ENCODE results near the gene TJP2.

TJP2 gene

DNA sequence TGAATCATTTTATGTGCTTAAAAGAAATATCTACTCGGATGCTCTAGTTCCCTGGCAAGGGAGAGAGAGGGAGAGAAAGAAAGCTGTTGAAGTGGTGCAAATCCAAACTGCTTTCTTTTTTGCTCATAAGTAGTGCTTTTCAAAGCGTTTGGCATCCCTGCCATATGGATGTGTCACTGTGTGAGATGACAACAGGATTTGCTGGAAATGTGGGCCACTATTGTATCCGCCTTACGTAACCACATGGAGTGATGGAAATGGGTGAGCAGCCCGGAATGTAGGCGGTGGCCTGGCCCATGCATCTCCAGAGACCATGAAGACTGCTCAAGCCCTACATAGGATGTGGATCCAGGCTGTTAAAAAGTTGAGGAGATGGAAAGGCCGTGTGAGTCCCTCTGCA is 30.8 kb downstream of the TJP2 start:
- Histone ChIP-seq H3K27ac (ENCODE audit: low read depth, low read length) (no peak overlapping the region), H2AFZ (ENCODE audit: low read length, unreplicated experiment) (no peak overlapping the region), H3K27me3 (ENCODE audit: insufficient read depth, low read length) (no peaks in the 10 kb centered on the region), H3K4me1 (ENCODE audit: control insufficient read depth, insufficient read depth, low read length, unreplicated experiment) (peaks cover 16% of the 10 kb centered on the region), H3K4me3 (ENCODE audit: low read depth, low read length) (peak overlapping the region; percentile 14; the same call in 1 of the 2 replicates), H3K79me2 (ENCODE audit: control insufficient read depth, insufficient read depth, low read length, unreplicated experiment) (peaks cover 5% of the 10 kb centered on the region), H3K36me3 (ENCODE audit: insufficient read depth, low read length) (no peaks in the 10 kb centered on the region)

DNA sequence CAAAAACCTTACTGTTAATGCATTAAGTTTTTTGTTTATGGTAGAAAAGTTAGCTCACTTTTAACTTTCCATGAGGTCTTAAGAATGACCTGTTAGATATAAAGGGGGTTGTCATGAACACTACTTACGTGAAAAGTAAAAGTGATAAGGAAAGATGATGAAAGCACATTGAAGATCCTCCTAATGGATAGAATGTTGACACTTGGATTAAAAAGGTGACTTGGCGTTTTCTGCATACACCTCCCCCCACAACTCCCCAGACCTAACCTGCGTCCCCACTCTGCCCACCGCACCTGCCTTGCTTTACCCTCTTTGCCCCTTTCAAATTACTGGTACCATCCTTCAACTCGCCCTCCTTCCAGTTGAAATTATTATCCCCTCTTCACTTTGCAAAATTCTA is 32.0 kb downstream of the TJP2 start:
- no peaks in the 10 kb centered on the region for H3K36me3 ChIP-seq (ENCODE audit: insufficient read depth, low read length)
- no peak overlapping the region for H3K27ac ChIP-seq (ENCODE audit: low read depth, low read length)

DNA sequence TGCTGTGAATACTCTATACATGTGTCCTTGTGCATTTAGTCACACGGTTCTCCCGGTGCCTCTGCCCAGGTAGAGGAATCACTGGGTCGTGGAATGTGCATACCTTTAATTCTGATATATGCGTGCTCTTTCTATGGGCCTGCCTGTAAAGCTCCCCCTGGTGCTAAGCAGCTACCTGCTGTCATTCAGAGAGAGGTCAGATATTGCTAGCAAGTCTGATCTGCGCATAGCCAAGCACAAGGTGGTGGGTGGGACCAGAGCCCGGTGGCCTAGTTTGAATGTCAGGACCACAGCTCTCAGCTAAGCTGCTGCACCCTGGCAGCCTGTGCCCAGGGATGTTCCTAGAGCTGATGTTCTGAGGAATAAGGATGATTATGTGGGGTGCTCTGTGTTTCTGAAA is 33.4 kb downstream of the TJP2 start:
- Histone ChIP-seq H3K27me3 (ENCODE audit: insufficient read depth, low read length) (no peaks in the 10 kb centered on the region), H3K27ac (ENCODE audit: low read depth, low read length) (no peak overlapping the region), H3K36me3 (ENCODE audit: insufficient read depth, low read length) (no peaks in the 10 kb centered on the region), H3K4me3 (ENCODE audit: low read depth, low read length) (no peak overlapping the region), H2AFZ (ENCODE audit: low read length, unreplicated experiment) (no peak overlapping the region), H3K4me1 (ENCODE audit: control insufficient read depth, insufficient read depth, low read length, unreplicated experiment) (peaks cover 16% of the 10 kb centered on the region), H3K79me2 (ENCODE audit: control insufficient read depth, insufficient read depth, low read length, unreplicated experiment) (peaks cover 2% of the 10 kb centered on the region)

More for the DNA sequence above, 32.0 kb downstream of the TJP2 start:
- H3K4me1 ChIP-seq (ENCODE audit: control insufficient read depth, insufficient read depth, low read length, unreplicated experiment) = peaks cover 16% of the 10 kb centered on the region
- peaks cover 2% of the 10 kb centered on the region for H3K79me2 ChIP-seq (ENCODE audit: control insufficient read depth, insufficient read depth, low read length, unreplicated experiment)
- H3K27me3 ChIP-seq (ENCODE audit: insufficient read depth, low read length) = no peaks in the 10 kb centered on the region
- H2AFZ ChIP-seq (ENCODE audit: low read length, unreplicated experiment) = no peak overlapping the region
- no peak overlapping the region for H3K4me3 ChIP-seq (ENCODE audit: low read depth, low read length)

DNA sequence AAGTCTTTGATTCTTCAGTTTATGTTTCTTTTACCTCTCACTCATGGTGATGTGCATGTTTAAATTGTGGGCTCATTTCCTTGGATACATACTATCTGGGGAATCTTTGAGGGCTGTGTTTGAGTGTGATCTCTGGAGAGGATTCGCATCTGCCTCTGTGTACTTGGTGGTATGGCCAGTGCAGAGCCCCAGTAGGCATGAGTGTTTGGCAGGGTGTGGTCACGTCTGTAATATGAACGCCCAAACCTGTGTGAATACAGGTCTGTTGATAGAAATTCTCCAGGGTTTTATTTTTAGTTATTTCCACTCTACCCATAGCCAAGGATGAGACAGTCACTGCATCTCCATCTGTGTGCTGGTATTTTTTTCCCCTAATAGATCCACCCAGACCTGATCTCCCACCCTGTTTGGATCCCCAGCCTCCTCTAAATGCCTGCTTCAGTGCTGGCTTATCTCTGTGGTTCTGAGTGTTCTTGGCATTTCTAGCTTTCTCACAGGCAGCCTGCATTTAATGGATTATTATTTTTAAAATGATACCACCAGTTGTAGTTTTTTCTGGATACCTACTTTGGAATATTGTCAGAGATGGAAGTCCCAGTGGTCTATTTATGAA is 37.5 kb downstream of the TJP2 start:
- Histone ChIP-seq H3K27ac (ENCODE audit: low read depth, low read length) (no peak overlapping the region), H2AFZ (ENCODE audit: low read length, unreplicated experiment) (no peak overlapping the region), H3K79me2 (ENCODE audit: control insufficient read depth, insufficient read depth, low read length, unreplicated experiment) (no peaks in the 10 kb centered on the region), H3K4me1 (ENCODE audit: control insufficient read depth, insufficient read depth, low read length, unreplicated experiment) (no peaks in the 10 kb centered on the region), H3K27me3 (ENCODE audit: insufficient read depth, low read length) (no peaks in the 10 kb centered on the region), H3K36me3 (ENCODE audit: insufficient read depth, low read length) (no peaks in the 10 kb centered on the region), H3K4me3 (ENCODE audit: low read depth, low read length) (no peak overlapping the region)

DNA sequence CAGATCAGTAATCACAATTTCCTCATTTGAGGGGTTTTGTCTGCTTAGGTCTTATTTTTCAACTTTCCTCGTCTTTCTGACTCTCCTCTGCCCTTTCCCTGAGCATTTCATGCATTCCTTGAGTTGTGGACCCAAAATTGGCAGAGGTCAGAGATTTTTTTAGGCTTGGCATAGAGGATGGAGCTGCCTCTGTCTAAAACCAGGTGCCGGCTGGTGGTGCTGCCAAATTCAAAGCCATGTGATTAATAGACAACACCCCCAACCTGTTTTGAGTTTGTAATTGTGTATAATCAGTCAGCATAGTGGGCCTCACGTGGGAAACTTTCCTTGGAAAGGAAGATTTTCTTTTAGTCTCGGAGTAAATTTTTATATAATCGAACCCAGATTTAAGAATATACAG is 39.6 kb downstream of the TJP2 start:
- no peak overlapping the region for H3K27ac ChIP-seq (ENCODE audit: low read depth, low read length)
- H3K27me3 ChIP-seq (ENCODE audit: insufficient read depth, low read length) = no peaks in the 10 kb centered on the region
- H3K36me3 ChIP-seq (ENCODE audit: insufficient read depth, low read length) = no peaks in the 10 kb centered on the region
- no peaks in the 10 kb centered on the region for H3K79me2 ChIP-seq (ENCODE audit: control insufficient read depth, insufficient read depth, low read length, unreplicated experiment)
- H3K4me3 ChIP-seq (ENCODE audit: low read depth, low read length) = no peak overlapping the region
- no peak overlapping the region for H2AFZ ChIP-seq (ENCODE audit: low read length, unreplicated experiment)
- no peaks in the 10 kb centered on the region for H3K4me1 ChIP-seq (ENCODE audit: control insufficient read depth, insufficient read depth, low read length, unreplicated experiment)

DNA sequence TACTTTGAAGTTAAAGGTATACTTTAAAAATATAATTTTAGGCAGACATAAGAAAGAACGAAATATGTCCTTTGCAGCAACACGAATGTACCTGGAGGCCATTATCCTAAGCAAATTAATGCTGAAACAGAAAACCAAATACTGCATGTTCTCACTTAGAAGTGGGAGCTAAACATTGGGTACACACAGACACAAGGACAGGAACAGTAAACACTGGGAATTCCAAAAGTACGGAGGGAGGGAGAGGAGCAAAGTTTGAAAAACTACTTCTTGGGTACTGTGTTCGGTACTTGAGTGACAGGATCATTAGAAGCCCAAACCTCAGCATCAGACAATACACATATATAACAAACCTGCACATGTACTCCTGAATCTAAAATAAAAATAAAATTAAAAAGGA is 40.9 kb downstream of the TJP2 start:
- Histone ChIP-seq H3K36me3 (ENCODE audit: insufficient read depth, low read length) (no peaks in the 10 kb centered on the region), H2AFZ (ENCODE audit: low read length, unreplicated experiment) (no peak overlapping the region), H3K4me3 (ENCODE audit: low read depth, low read length) (no peak overlapping the region), H3K27ac (ENCODE audit: low read depth, low read length) (no peak overlapping the region), H3K4me1 (ENCODE audit: control insufficient read depth, insufficient read depth, low read length, unreplicated experiment) (no peaks in the 10 kb centered on the region), H3K79me2 (ENCODE audit: control insufficient read depth, insufficient read depth, low read length, unreplicated experiment) (no peaks in the 10 kb centered on the region), H3K27me3 (ENCODE audit: insufficient read depth, low read length) (no peaks in the 10 kb centered on the region)

DNA sequence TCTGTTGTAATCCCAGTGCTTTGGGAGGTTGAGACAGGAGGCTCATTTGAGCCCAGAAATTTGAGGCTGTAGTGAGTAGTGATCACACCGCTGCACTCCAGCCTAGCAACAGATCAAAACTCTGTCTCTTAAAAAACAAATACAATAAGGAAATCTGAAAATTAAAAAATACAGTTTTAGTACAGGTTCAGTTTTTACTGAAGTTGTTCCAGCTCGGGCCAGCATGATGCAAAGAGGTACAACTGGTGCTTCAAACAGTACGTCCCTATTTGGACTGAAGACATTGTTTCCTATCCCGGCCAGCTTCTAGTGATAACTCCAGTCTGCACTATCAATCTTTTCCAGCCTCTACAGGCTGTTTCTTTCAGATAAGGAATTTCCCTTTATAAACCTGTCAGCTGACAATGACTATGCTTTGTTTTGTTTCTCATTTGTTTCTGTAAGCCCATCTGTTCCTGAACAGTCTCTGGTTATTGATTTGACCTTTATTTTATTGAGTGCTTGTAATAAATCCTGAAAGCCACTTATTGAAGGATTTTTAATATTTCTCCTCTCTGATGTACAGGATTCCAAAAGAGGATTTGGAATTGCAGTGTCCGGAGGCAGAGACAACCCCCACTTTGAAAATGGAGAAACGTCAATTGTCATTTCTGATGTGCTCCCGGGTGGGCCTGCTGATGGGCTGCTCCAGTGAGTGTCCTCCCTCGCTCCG is 41.9 kb downstream of the TJP2 start:
- H3K36me3 ChIP-seq (ENCODE audit: insufficient read depth, low read length) = no peaks in the 10 kb centered on the region
- no peak overlapping the region for H3K27ac ChIP-seq (ENCODE audit: low read depth, low read length)

DNA sequence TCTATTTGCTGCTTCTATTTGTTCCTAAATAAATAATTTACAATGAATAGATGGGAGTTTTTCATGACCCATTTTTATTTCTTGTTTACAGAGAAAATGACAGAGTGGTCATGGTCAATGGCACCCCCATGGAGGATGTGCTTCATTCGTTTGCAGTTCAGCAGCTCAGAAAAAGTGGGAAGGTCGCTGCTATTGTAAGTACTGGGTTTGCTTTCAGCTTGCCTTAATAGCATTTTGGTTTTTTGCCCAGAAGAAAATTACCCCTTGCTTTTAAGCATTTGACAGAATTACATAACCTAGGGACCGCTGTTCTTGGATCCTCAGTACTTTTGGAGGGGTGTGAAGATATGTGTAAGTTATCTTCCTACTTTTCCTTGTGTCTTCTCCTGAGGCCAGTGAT is 44.1 kb downstream of the TJP2 start:
- no peaks in the 10 kb centered on the region for H3K27me3 ChIP-seq (ENCODE audit: insufficient read depth, low read length)
- no peak overlapping the region for H2AFZ ChIP-seq (ENCODE audit: low read length, unreplicated experiment)
- H3K79me2 ChIP-seq (ENCODE audit: control insufficient read depth, insufficient read depth, low read length, unreplicated experiment) = no peaks in the 10 kb centered on the region
- H3K4me3 ChIP-seq (ENCODE audit: low read depth, low read length) = no peak overlapping the region
- no peaks in the 10 kb centered on the region for H3K36me3 ChIP-seq (ENCODE audit: insufficient read depth, low read length)
- no peaks in the 10 kb centered on the region for H3K4me1 ChIP-seq (ENCODE audit: control insufficient read depth, insufficient read depth, low read length, unreplicated experiment)
- H3K27ac ChIP-seq (ENCODE audit: low read depth, low read length) = no peak overlapping the region

More for the DNA sequence above, 41.9 kb downstream of the TJP2 start:
- Histone ChIP-seq H3K4me3 (ENCODE audit: low read depth, low read length) (no peak overlapping the region), H3K4me1 (ENCODE audit: control insufficient read depth, insufficient read depth, low read length, unreplicated experiment) (no peaks in the 10 kb centered on the region), H3K79me2 (ENCODE audit: control insufficient read depth, insufficient read depth, low read length, unreplicated experiment) (no peaks in the 10 kb centered on the region), H2AFZ (ENCODE audit: low read length, unreplicated experiment) (no peak overlapping the region), H3K27me3 (ENCODE audit: insufficient read depth, low read length) (no peaks in the 10 kb centered on the region)

DNA sequence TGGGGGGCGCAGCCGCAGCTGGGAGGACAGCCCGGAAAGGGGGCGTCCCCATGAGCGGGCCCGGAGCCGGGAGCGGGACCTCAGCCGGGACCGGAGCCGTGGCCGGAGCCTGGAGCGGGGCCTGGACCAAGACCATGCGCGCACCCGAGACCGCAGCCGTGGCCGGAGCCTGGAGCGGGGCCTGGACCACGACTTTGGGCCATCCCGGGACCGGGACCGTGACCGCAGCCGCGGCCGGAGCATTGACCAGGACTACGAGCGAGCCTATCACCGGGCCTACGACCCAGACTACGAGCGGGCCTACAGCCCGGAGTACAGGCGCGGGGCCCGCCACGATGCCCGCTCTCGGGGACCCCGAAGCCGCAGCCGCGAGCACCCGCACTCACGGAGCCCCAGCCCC is 47.0 kb downstream of the TJP2 start:
- no peak overlapping the region for H3K4me3 ChIP-seq (ENCODE audit: low read depth, low read length)
- no peaks in the 10 kb centered on the region for H3K79me2 ChIP-seq (ENCODE audit: control insufficient read depth, insufficient read depth, low read length, unreplicated experiment)
- no peak overlapping the region for H3K27ac ChIP-seq (ENCODE audit: low read depth, low read length)
- no peak overlapping the region for H2AFZ ChIP-seq (ENCODE audit: low read length, unreplicated experiment)
- H3K27me3 ChIP-seq (ENCODE audit: insufficient read depth, low read length) = no peaks in the 10 kb centered on the region
- no peaks in the 10 kb centered on the region for H3K4me1 ChIP-seq (ENCODE audit: control insufficient read depth, insufficient read depth, low read length, unreplicated experiment)
- peaks cover 6% of the 10 kb centered on the region; the same call in 1 of the 2 replicates for H3K36me3 ChIP-seq (ENCODE audit: insufficient read depth, low read length)

DNA sequence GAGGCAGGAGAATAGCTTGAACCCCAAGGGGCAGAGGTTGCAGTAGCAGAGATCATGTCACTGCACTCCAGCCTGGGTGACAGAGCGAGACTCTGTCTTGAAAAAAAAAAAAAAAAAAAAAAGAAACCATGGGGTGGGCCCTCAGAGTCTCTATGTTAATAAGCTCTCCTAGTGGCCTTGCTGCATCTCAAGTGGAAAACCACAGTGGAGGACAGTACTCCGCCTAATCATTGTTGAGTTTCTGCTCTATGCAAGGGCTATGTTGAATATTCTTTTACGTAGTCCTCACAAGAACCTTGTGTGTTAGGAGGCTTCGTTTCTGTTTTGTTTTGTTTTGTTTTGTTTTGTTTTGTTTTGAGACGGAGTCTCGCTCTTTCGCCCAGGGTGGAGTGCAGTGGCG is 48.9 kb downstream of the TJP2 start:
- Histone ChIP-seq H3K27me3 (ENCODE audit: insufficient read depth, low read length) (no peaks in the 10 kb centered on the region), H3K27ac (ENCODE audit: low read depth, low read length) (no peak overlapping the region), H3K79me2 (ENCODE audit: control insufficient read depth, insufficient read depth, low read length, unreplicated experiment) (no peaks in the 10 kb centered on the region), H3K4me1 (ENCODE audit: control insufficient read depth, insufficient read depth, low read length, unreplicated experiment) (no peaks in the 10 kb centered on the region), H2AFZ (ENCODE audit: low read length, unreplicated experiment) (no peak overlapping the region), H3K36me3 (ENCODE audit: insufficient read depth, low read length) (peaks cover 6% of the 10 kb centered on the region; the same call in 1 of the 2 replicates), H3K4me3 (ENCODE audit: low read depth, low read length) (no peak overlapping the region)

DNA sequence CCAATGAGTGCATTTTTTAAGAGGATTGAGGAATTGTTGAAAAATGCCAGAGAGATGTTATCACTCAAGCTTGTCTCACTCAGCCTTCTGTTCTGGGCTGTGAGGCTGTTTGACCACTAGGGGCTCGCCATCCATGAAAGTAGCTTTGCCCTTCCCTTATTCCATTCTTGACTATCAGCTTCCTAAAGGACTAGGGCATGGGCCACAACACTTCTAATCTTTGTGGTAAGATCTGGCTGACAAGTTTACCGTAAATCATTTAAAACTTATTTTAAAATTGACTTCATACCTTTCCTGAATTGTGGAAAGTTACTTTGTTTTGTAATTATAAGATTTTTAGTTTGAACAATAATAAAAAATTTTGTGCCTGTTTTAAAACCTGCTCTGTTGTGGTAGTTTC is 49.5 kb downstream of the TJP2 start:
- no peaks in the 10 kb centered on the region for H3K4me1 ChIP-seq (ENCODE audit: control insufficient read depth, insufficient read depth, low read length, unreplicated experiment)
- no peaks in the 10 kb centered on the region for H3K79me2 ChIP-seq (ENCODE audit: control insufficient read depth, insufficient read depth, low read length, unreplicated experiment)
- H3K36me3 ChIP-seq (ENCODE audit: insufficient read depth, low read length) = peaks cover 6% of the 10 kb centered on the region; the same call in 1 of the 2 replicates
- no peak overlapping the region for H2AFZ ChIP-seq (ENCODE audit: low read length, unreplicated experiment)
- no peak overlapping the region for H3K27ac ChIP-seq (ENCODE audit: low read depth, low read length)
- H3K27me3 ChIP-seq (ENCODE audit: insufficient read depth, low read length) = no peaks in the 10 kb centered on the region
- no peak overlapping the region for H3K4me3 ChIP-seq (ENCODE audit: low read depth, low read length)

Data from ACC112 (cell line).